DOHH2 (cell line): Measurements from ENCODE around the gene DAPK2.

ENCODE experiments used
- H3F3A ChIP-seq: fragments of 200-600 bp; sonication (generic), shearing (Covaris generic); 2 replicates; pipeline ENCODE4 v1.6.0; 2016; ENCODE audit warnings: antibody characterized with exemption, mild to moderate bottlenecking; ENCODE audit not compliant: control insufficient read depth, insufficient read depth
- H3K27ac ChIP-seq: fragments of 200-600 bp; sonication (generic); 2 replicates; pipeline ENCODE4 v1.5.1; 2014; ENCODE audit warnings: low read depth, mild to moderate bottlenecking, low read length, moderate library complexity
- H3K27me3 ChIP-seq: fragments of 200-600 bp; sonication (generic); 2 replicates; pipeline ENCODE4 v1.6.1; 2014; ENCODE audit warnings: mild to moderate bottlenecking, low read length, mixed read lengths; ENCODE audit not compliant: control insufficient read depth
- H3K36me3 ChIP-seq: fragments of 200-600 bp; sonication (generic); 2 replicates; pipeline ENCODE4 v1.6.1; 2014; ENCODE audit warnings: mild to moderate bottlenecking, low read length, moderate library complexity, mixed read lengths; ENCODE audit not compliant: control insufficient read depth
- H3K4me1 ChIP-seq: fragments of 200-600 bp; sonication (generic); 2 replicates; pipeline ENCODE4 v1.6.1; 2014; ENCODE audit warnings: mild to moderate bottlenecking, low read length, mixed read lengths; ENCODE audit not compliant: control insufficient read depth
- H3K4me2 ChIP-seq: fragments of 200-600 bp; sonication (generic); 2 replicates; pipeline ENCODE4 v1.6.0; 2014; ENCODE audit warnings: mild to moderate bottlenecking, low read length, moderate library complexity
- H3K4me3 ChIP-seq: fragments of 200-600 bp; sonication (generic); 2 replicates; pipeline ENCODE4 v1.5.1; 2014; ENCODE audit warnings: mild to moderate bottlenecking, low read length, mixed read lengths
- H3K79me2 ChIP-seq: fragments of 200-600 bp; sonication (generic); 2 replicates; pipeline ENCODE4 v1.6.1; 2014; ENCODE audit warnings: mild to moderate bottlenecking, low read length, mixed read lengths; ENCODE audit not compliant: control insufficient read depth
- H3K9me2 ChIP-seq: fragments of 200-600 bp; sonication (generic); replicated peaks from 2 replicates; pipeline ENCODE4 v1.6.1; 2014; ENCODE audit warnings: mild to moderate bottlenecking, low read length, mixed read lengths; ENCODE audit not compliant: control insufficient read depth
- H3K9me3 ChIP-seq: fragments of 200-600 bp; sonication (generic); 2 replicates; pipeline ENCODE4 v1.6.1; 2014; ENCODE audit warnings: antibody characterized with exemption, low read length, mixed read lengths; ENCODE audit not compliant: control insufficient read depth, insufficient read depth
- H4K20me1 ChIP-seq: fragments of 200-600 bp; sonication (generic); 2 replicates; pipeline ENCODE4 v1.6.0; 2014; ENCODE audit warnings: low read depth, mild to moderate bottlenecking, antibody characterized with exemption, low read length, moderate library complexity; ENCODE audit not compliant: control insufficient read depth, insufficient read depth
- EZH2phosphoT487 ChIP-seq: fragments of 200-600 bp; sonication (generic); IDR thresholded peaks from 2 replicates; pipeline ENCODE4 v1.6.1; 2017; ENCODE audit warnings: borderline replicate concordance, mild to moderate bottlenecking, antibody characterized with exemption, low read length, moderate library complexity, mixed read lengths
- TF ChIP-seq, protein P1 (sequence below): fragments of 200-600 bp; sonication (generic); IDR thresholded peaks from one replicate; pipeline ENCODE4 v1.5.1; 2014; ENCODE audit warnings: antibody characterized with exemption, mild to moderate bottlenecking, low read depth, low read length; ENCODE audit not compliant: poor library complexity, severe bottlenecking

DAPK2 gene

DNA sequence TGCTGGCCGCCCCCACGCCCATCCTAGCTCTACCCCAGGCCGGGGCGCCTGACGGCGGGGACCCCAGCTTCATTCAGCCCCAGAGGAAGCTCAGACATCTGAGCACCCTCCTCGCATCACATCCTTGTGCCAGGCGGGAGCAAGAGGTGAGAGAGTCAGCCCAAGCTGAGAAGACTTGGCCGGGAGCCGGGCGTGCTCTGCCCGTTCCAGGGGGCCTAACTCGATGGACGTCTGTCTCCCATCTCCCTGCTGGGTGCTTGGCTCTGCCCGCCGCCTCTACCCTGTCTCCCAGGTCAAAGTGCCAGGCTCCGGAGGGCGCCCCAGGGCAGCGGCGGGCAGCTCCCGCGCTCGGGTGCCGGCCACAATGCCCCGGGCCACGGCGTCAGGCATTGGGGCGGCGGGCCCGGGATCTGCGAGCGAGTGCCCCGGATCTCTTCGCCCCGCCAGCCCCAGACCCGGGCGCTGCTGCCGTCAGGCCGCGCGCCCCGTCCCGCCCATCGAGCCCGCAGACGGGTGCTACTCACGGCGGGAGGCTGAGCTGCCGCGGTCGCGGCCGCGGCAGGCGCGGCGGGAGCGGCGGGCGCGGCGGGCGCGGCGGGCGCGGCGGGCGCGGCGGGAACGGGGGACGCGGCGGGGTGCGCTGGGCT is 388 bp downstream of the DAPK2 start:
- H3K4me1 ChIP-seq = peaks cover 13% of the 10 kb centered on the region
- no peaks in the 10 kb centered on the region for H3K9me3 ChIP-seq

DNA sequence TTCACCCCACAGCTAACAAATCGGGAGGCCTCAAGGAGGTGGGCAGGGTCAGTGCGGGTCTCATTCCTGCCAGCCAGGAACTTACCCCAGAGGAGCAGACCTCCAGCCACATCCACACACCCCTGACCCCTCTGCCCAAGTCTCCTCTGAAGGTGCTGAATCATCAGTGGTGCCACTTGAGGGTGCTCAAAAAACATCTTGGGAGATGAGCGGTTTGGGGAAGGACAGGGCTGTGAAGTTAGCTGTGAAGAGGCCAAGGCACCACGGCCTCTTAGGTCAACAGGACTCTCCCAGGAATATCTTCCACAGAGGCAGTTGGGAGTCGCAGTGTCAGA is 1.2 kb downstream of the DAPK2 start:
- no peak overlapping the region for H3K4me2 ChIP-seq
- H3K4me1 ChIP-seq = peaks cover 13% of the 10 kb centered on the region

More for the DNA sequence above, 388 bp downstream of the DAPK2 start:
- Histone ChIP-seq H3K4me2 (peak overlapping the region; percentile 37), H3K9me2 (no peaks in the 10 kb centered on the region), H4K20me1 (no peaks in the 10 kb centered on the region), H3K27me3 (peaks cover 32% of the 10 kb centered on the region), H3K27ac (no peak overlapping the region), H3K79me2 (no peaks in the 10 kb centered on the region), H3K36me3 (no peaks in the 10 kb centered on the region), H3F3A (no peaks in the 10 kb centered on the region), H3K4me3 (peak overlapping the region; percentile 23; the same call in 1 of the 2 replicates)
- no peak for TF ChIP-seq EZH2phosphoT487
- TF ChIP-seq, protein P1, sequence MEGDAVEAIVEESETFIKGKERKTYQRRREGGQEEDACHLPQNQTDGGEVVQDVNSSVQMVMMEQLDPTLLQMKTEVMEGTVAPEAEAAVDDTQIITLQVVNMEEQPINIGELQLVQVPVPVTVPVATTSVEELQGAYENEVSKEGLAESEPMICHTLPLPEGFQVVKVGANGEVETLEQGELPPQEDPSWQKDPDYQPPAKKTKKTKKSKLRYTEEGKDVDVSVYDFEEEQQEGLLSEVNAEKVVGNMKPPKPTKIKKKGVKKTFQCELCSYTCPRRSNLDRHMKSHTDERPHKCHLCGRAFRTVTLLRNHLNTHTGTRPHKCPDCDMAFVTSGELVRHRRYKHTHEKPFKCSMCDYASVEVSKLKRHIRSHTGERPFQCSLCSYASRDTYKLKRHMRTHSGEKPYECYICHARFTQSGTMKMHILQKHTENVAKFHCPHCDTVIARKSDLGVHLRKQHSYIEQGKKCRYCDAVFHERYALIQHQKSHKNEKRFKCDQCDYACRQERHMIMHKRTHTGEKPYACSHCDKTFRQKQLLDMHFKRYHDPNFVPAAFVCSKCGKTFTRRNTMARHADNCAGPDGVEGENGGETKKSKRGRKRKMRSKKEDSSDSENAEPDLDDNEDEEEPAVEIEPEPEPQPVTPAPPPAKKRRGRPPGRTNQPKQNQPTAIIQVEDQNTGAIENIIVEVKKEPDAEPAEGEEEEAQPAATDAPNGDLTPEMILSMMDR = no peak

DNA sequence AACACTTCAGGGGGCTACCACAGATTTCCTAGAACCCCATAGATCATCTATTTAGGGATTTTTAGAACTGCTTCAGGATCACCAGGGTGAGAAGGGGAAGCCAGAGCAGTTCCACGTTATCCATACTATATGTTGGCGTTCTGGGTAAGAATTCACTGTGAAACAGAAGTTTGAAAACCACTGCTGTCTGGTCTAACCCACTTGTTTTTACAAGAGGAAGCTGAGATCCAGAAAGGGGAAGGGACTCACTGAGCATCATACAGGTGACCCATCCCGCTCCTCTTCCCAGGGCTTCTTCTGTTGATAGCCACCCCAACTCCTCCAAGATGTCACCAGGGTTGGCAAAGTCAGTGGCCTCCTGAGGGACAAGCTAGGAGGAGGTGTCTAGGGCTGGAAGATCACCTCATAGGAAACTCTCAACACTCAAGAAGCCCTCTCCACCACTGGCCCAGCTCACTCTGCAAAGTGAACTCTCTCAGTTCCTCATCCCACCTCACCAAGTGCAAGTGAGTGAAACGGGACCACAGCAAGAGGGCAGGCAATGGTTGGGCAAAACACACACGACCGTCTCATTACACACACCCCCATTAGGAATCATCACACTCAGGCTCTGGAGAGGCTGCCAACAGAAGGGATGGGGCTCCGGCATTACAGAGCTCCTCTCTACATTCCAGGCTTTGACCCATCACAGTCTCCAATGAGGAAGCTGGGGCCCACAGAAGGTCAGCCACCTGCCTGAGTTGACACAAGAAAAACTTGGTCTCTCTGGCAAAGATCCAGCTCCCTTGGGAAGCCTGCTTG is 1.8 kb downstream of the DAPK2 start:
- Histone ChIP-seq H4K20me1 (no peaks in the 10 kb centered on the region), H3K27me3 (peaks cover 32% of the 10 kb centered on the region), H3K4me2 (no peak overlapping the region), H3K27ac (no peak overlapping the region), H3K9me3 (no peaks in the 10 kb centered on the region), H3K9me2 (no peaks in the 10 kb centered on the region), H3K36me3 (no peaks in the 10 kb centered on the region), H3K4me3 (no peak overlapping the region), H3K79me2 (no peaks in the 10 kb centered on the region), H3K4me1 (peaks cover 13% of the 10 kb centered on the region), H3F3A (no peaks in the 10 kb centered on the region)
- TF ChIP-seq EZH2phosphoT487 = no peak
- TF ChIP-seq, protein P1 = no peak

More for the DNA sequence above, 1.2 kb downstream of the DAPK2 start:
- TF ChIP-seq EZH2phosphoT487 = no peak
- TF ChIP-seq, protein P1 = no peak
- H3K9me2 ChIP-seq = no peaks in the 10 kb centered on the region
- no peaks in the 10 kb centered on the region for H3F3A ChIP-seq
- no peaks in the 10 kb centered on the region for H3K9me3 ChIP-seq
- peaks cover 32% of the 10 kb centered on the region for H3K27me3 ChIP-seq
- no peak overlapping the region for H3K4me3 ChIP-seq
- H3K79me2 ChIP-seq = no peaks in the 10 kb centered on the region
- H4K20me1 ChIP-seq = no peaks in the 10 kb centered on the region
- no peak overlapping the region for H3K27ac ChIP-seq
- H3K36me3 ChIP-seq = no peaks in the 10 kb centered on the region
